ENCODE measurements around the gene FRMD7.

FRMD7 gene

DNA sequence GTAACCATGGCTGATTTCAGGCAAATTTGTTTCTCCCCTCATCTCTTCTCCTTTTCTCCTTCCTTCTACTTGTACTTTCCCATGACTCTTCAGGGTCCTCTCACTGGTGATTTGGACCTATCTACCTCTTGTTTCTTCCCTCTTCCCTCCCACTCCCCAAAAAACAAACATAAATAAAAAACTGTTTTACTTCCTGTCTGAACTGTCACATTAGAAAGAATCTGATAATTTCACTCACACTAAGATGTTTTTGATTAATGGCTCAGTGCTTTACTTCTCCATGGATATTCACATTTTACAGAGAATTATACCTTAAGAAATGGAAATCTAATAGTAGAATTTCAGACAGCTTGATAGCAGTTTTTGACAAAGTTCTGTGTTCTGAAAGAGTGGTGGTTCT is 97.6 kb downstream of the FRMD7 start:
- peaks cover 63% of the 10 kb centered on the region for H3K4me1 ChIP-seq (ENCODE audit: insufficient read depth, low read length, poor library complexity, severe bottlenecking)
- H2AFZ ChIP-seq (ENCODE audit: low read length), result no peak overlapping the region
- no peak overlapping the region for H3K9ac ChIP-seq (ENCODE audit: low read depth, low read length, poor library complexity, severe bottlenecking)
- H3K4me2 ChIP-seq (ENCODE audit: low read depth, low read length, poor library complexity, severe bottlenecking), result peak overlapping the region; percentile 98
- no peaks in the 10 kb centered on the region for H3F3A ChIP-seq (ENCODE audit: low read depth)
- no peaks in the 10 kb centered on the region for H3K36me3 ChIP-seq (ENCODE audit: insufficient read depth, low read length)
- H3K27me3 ChIP-seq (ENCODE audit: insufficient read depth, low read length, poor library complexity, severe bottlenecking), result no peaks in the 10 kb centered on the region
- H3K4me3 ChIP-seq (ENCODE audit: low read length, poor library complexity, severe bottlenecking), result peak overlapping the region; percentile 98
- TF ChIP-seq, protein P1, sequence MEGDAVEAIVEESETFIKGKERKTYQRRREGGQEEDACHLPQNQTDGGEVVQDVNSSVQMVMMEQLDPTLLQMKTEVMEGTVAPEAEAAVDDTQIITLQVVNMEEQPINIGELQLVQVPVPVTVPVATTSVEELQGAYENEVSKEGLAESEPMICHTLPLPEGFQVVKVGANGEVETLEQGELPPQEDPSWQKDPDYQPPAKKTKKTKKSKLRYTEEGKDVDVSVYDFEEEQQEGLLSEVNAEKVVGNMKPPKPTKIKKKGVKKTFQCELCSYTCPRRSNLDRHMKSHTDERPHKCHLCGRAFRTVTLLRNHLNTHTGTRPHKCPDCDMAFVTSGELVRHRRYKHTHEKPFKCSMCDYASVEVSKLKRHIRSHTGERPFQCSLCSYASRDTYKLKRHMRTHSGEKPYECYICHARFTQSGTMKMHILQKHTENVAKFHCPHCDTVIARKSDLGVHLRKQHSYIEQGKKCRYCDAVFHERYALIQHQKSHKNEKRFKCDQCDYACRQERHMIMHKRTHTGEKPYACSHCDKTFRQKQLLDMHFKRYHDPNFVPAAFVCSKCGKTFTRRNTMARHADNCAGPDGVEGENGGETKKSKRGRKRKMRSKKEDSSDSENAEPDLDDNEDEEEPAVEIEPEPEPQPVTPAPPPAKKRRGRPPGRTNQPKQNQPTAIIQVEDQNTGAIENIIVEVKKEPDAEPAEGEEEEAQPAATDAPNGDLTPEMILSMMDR (conservative IDR thresholded peaks at IDR 0.05; ENCODE audit: low read length), result no peak
- no peak for TF ChIP-seq EZH2phosphoT487 (IDR thresholded peaks at IDR 0.05; ENCODE audit: borderline replicate concordance)
- H3K9me3 ChIP-seq (ENCODE audit: insufficient read depth, low read depth, low read length), result no peaks in the 10 kb centered on the region
- H3K9me2 ChIP-seq (replicated peaks; ENCODE audit: low read depth, low read length), result no peaks in the 10 kb centered on the region
- H4K20me1 ChIP-seq (ENCODE audit: insufficient read depth, low read length, poor library complexity, severe bottlenecking), result peaks cover 85% of the 10 kb centered on the region
- H3K79me2 ChIP-seq (ENCODE audit: insufficient read depth, low read length), result peaks cover 98% of the 10 kb centered on the region
